GM19438 (cell line): Measurements from ENCODE around the gene USP17L5.
"Not testable (repeated sequence)": the region's sequence is repeated elsewhere in the genome, so short reads cannot be mapped to it uniquely, and the experiment has no call there.

Experiments
- ATAC-seq: cut with Tn5 transposase; IDR thresholded peaks from one replicate; pipeline ENCODE4 v1.9.1; 2021; ENCODE audit warnings: low read depth; ENCODE audit not compliant: unreplicated experiment

USP17L5 gene, protein sequence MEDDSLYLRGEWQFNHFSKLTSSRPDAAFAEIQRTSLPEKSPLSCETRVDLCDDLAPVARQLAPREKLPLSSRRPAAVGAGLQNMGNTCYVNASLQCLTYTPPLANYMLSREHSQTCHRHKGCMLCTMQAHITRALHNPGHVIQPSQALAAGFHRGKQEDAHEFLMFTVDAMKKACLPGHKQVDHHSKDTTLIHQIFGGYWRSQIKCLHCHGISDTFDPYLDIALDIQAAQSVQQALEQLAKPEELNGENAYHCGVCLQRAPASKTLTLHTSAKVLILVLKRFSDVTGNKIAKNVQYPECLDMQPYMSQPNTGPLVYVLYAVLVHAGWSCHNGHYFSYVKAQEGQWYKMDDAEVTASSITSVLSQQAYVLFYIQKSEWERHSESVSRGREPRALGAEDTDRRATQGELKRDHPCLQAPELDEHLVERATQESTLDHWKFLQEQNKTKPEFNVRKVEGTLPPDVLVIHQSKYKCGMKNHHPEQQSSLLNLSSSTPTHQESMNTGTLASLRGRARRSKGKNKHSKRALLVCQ

GRCh38 chr4:9339103-9339502, at the start of gene USP17L5:
USP17L5 (plus strand) TSS chr4:9339403; CDS start chr4:9339403, 0 bp downstream.
- ATAC-seq = not testable (repeated sequence)

DNA sequence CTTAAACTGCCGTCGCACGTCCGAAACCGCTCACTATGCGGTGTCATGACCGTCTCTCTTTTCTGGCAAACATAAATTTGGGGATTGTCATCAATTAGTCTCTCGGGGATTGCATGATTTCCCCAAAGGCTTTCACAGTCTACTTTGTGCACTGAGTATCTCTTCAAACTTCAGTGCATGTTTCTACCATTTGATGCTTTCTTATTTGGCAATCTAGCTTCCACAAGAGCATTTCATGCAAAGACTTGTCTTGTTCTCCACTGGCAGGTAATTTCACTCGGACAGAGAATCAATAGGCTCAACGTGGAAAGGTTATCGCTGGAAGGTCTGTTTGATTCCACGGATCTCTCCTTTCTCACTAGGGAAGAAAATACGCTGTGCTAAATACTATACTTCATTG, 15.0 kb upstream of the USP17L5 start:
- not testable (repeated sequence) for ATAC-seq

DNA sequence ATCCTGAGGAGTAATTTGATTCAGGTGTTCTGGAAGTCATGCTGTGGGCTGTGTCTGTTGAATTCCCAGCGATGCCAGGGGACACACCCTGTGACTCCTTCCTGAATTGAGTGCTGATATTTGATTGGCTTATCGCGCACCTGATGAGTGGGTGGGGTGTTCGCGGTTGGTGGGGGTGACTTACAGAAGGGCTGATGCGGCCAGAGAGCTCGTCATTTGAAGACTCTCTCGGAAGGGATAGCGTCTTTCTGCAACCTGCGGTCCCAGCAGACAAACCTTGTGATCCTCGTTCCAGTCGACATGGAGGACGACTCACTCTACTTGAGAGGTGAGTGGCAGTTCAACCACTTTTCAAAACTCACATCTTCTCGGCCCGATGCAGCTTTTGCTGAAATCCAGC, 14.3 kb upstream of the USP17L5 start, which contains the start of gene USP17L24:
TSS of gene USP17L24 (plus strand) at position 301 of the 400 bp plus-strand sequence. CDS start at position 301, 0 bp downstream.
- not testable (repeated sequence) for ATAC-seq

DNA sequence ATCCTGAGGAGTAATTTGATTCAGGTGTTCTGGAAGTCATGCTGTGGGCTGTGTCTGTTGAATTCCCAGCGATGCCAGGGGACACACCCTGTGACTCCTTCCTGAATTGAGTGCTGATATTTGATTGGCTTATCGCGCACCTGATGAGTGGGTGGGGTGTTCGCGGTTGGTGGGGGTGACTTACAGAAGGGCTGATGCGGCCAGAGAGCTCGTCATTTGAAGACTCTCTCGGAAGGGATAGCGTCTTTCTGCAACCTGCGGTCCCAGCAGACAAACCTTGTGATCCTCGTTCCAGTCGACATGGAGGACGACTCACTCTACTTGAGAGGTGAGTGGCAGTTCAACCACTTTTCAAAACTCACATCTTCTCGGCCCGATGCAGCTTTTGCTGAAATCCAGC, 9.6 kb upstream of the USP17L5 start, which contains the start of gene USP17L25:
TSS of gene USP17L25 (plus strand) at position 301 of the 400 bp plus-strand sequence. CDS start at position 301, 0 bp downstream.
- not testable (repeated sequence) for ATAC-seq

- ATAC-seq = not testable (repeated sequence)
Observed at GRCh38 chr4:9334358-9334757, 4.8 kb upstream of the USP17L5 start, which contains the start of gene USP17L26. USP17L26 (plus strand) TSS chr4:9334658; CDS start chr4:9334658, 0 bp downstream.

GRCh38 chr4:9343848-9344247, 4.6 kb downstream of the USP17L5 start, which contains the start of gene USP17L27:
USP17L27 (plus strand) TSS chr4:9344148; CDS start chr4:9344148, 0 bp downstream.
- ATAC-seq = not testable (repeated sequence)

GRCh38 chr4:9348593-9348992, 9.4 kb downstream of the USP17L5 start, which contains the start of gene USP17L28:
USP17L28 (plus strand) TSS chr4:9348893; CDS start chr4:9348893, 0 bp downstream.
- ATAC-seq = not testable (repeated sequence)

- ATAC-seq = not testable (repeated sequence)
Observed at GRCh38 chr4:9350866-9351265, 11.7 kb downstream of the USP17L5 start.

- not testable (repeated sequence) for ATAC-seq
Observed at GRCh38 chr4:9353338-9353737, 14.1 kb downstream of the USP17L5 start, which contains the start of gene USP17L29. USP17L29 (plus strand) TSS chr4:9353638; CDS start chr4:9353638, 0 bp downstream.

GRCh38 chr4:9362829-9363228, 23.6 kb downstream of the USP17L5 start, which contains the start of gene USP17L30:
USP17L30 (plus strand) TSS chr4:9363129; CDS start chr4:9363129, 0 bp downstream.
- not testable (repeated sequence) for ATAC-seq

- ATAC-seq = not testable (repeated sequence)
Observed at GRCh38 chr4:9379881-9380280, 40.7 kb downstream of the USP17L5 start.

GRCh38 chr4:9381012-9381534, 41.9 kb downstream of the USP17L5 start:
- not testable (repeated sequence) for ATAC-seq

- ATAC-seq = no peak
Observed at GRCh38 chr4:9384126-9384525, 44.9 kb downstream of the USP17L5 start.

GRCh38 chr4:9389001-9389400, 49.8 kb downstream of the USP17L5 start:
- not testable (repeated sequence) for ATAC-seq
